DOHH2 (cell line): ENCODE data around the gene ABCG1.

Experiments used
- H3F3A ChIP-seq: fragments of 200-600 bp; sonication (generic), shearing (Covaris generic); 2 replicates; pipeline ENCODE4 v1.6.0; 2016; ENCODE audit warnings: antibody characterized with exemption, mild to moderate bottlenecking; ENCODE audit not compliant: control insufficient read depth, insufficient read depth
- H3K27ac ChIP-seq: fragments of 200-600 bp; sonication (generic); 2 replicates; pipeline ENCODE4 v1.5.1; 2014; ENCODE audit warnings: low read depth, mild to moderate bottlenecking, low read length, moderate library complexity
- H3K27me3 ChIP-seq: fragments of 200-600 bp; sonication (generic); 2 replicates; pipeline ENCODE4 v1.6.1; 2014; ENCODE audit warnings: mild to moderate bottlenecking, low read length, mixed read lengths; ENCODE audit not compliant: control insufficient read depth
- H3K36me3 ChIP-seq: fragments of 200-600 bp; sonication (generic); 2 replicates; pipeline ENCODE4 v1.6.1; 2014; ENCODE audit warnings: mild to moderate bottlenecking, low read length, moderate library complexity, mixed read lengths; ENCODE audit not compliant: control insufficient read depth
- H3K4me1 ChIP-seq: fragments of 200-600 bp; sonication (generic); 2 replicates; pipeline ENCODE4 v1.6.1; 2014; ENCODE audit warnings: mild to moderate bottlenecking, low read length, mixed read lengths; ENCODE audit not compliant: control insufficient read depth
- H3K4me2 ChIP-seq: fragments of 200-600 bp; sonication (generic); 2 replicates; pipeline ENCODE4 v1.6.0; 2014; ENCODE audit warnings: mild to moderate bottlenecking, low read length, moderate library complexity
- H3K4me3 ChIP-seq: fragments of 200-600 bp; sonication (generic); 2 replicates; pipeline ENCODE4 v1.5.1; 2014; ENCODE audit warnings: mild to moderate bottlenecking, low read length, mixed read lengths
- H3K79me2 ChIP-seq: fragments of 200-600 bp; sonication (generic); 2 replicates; pipeline ENCODE4 v1.6.1; 2014; ENCODE audit warnings: mild to moderate bottlenecking, low read length, mixed read lengths; ENCODE audit not compliant: control insufficient read depth
- H3K9me2 ChIP-seq: fragments of 200-600 bp; sonication (generic); replicated peaks from 2 replicates; pipeline ENCODE4 v1.6.1; 2014; ENCODE audit warnings: mild to moderate bottlenecking, low read length, mixed read lengths; ENCODE audit not compliant: control insufficient read depth
- H3K9me3 ChIP-seq: fragments of 200-600 bp; sonication (generic); 2 replicates; pipeline ENCODE4 v1.6.1; 2014; ENCODE audit warnings: antibody characterized with exemption, low read length, mixed read lengths; ENCODE audit not compliant: control insufficient read depth, insufficient read depth
- H4K20me1 ChIP-seq: fragments of 200-600 bp; sonication (generic); 2 replicates; pipeline ENCODE4 v1.6.0; 2014; ENCODE audit warnings: low read depth, mild to moderate bottlenecking, antibody characterized with exemption, low read length, moderate library complexity; ENCODE audit not compliant: control insufficient read depth, insufficient read depth
- CTCF ChIP-seq: fragments of 200-600 bp; sonication (generic); IDR thresholded peaks from one replicate; pipeline ENCODE4 v1.5.1; 2014; ENCODE audit warnings: antibody characterized with exemption, mild to moderate bottlenecking, low read depth, low read length; ENCODE audit not compliant: poor library complexity, severe bottlenecking
- EZH2phosphoT487 ChIP-seq: fragments of 200-600 bp; sonication (generic); IDR thresholded peaks from 2 replicates; pipeline ENCODE4 v1.6.1; 2017; ENCODE audit warnings: borderline replicate concordance, mild to moderate bottlenecking, antibody characterized with exemption, low read length, moderate library complexity, mixed read lengths

Gene ABCG1

GRCh38 chr21:42281181-42281680, 62.3 kb downstream of the ABCG1 start:
- H3K27me3 ChIP-seq: 0 out of 2 replicates have a peak, but pooled peaks cover 6% of the 10 kb centered on the region
- no peaks in the 10 kb centered on the region for H4K20me1 ChIP-seq
- H3K9me3 ChIP-seq: no peaks in the 10 kb centered on the region
- H3K4me1 ChIP-seq: peaks cover 6% of the 10 kb centered on the region
- no peaks in the 10 kb centered on the region for H3K79me2 ChIP-seq
- no peaks in the 10 kb centered on the region for H3K9me2 ChIP-seq
- TF ChIP-seq EZH2phosphoT487 (no peak), CTCF (no peak)
- no peak overlapping the region for H3K27ac ChIP-seq
- no peak overlapping the region for H3K4me2 ChIP-seq
- no peaks in the 10 kb centered on the region for H3F3A ChIP-seq
- no peak overlapping the region for H3K4me3 ChIP-seq
- no peaks in the 10 kb centered on the region for H3K36me3 ChIP-seq

GRCh38 chr21:42282021-42282420, 63.1 kb downstream of the ABCG1 start:
- TF ChIP-seq CTCF: no peak
- TF ChIP-seq EZH2phosphoT487: no peak

GRCh38 chr21:42282715-42283114, 63.8 kb downstream of the ABCG1 start:
- peaks cover 10% of the 10 kb centered on the region; the same call in 1 of the 2 replicates for H3K27me3 ChIP-seq
- H3K79me2 ChIP-seq: no peaks in the 10 kb centered on the region
- H3K36me3 ChIP-seq: no peaks in the 10 kb centered on the region
- no peaks in the 10 kb centered on the region for H3K9me3 ChIP-seq
- no peak for TF ChIP-seq EZH2phosphoT487
- TF ChIP-seq CTCF: no peak
- H3K4me1 ChIP-seq: peaks cover 9% of the 10 kb centered on the region
- no peak overlapping the region for H3K4me3 ChIP-seq
- no peak overlapping the region for H3K4me2 ChIP-seq
- no peaks in the 10 kb centered on the region for H4K20me1 ChIP-seq
- H3F3A ChIP-seq: no peaks in the 10 kb centered on the region
- no peaks in the 10 kb centered on the region for H3K9me2 ChIP-seq
- H3K27ac ChIP-seq: no peak overlapping the region

More at GRCh38 chr21:42282021-42282420, 63.1 kb downstream of the ABCG1 start:
- no peaks in the 10 kb centered on the region for H3K9me2 ChIP-seq
- H3K4me2 ChIP-seq: no peak overlapping the region
- no peaks in the 10 kb centered on the region for H3K9me3 ChIP-seq
- no peaks in the 10 kb centered on the region for H3K36me3 ChIP-seq
- peaks cover 9% of the 10 kb centered on the region for H3K4me1 ChIP-seq
- peaks cover 10% of the 10 kb centered on the region; the same call in 1 of the 2 replicates for H3K27me3 ChIP-seq
- no peak overlapping the region for H3K4me3 ChIP-seq
- no peaks in the 10 kb centered on the region for H3F3A ChIP-seq
- H4K20me1 ChIP-seq: no peaks in the 10 kb centered on the region
- no peaks in the 10 kb centered on the region for H3K79me2 ChIP-seq
- no peak overlapping the region for H3K27ac ChIP-seq
